HG02610 (cell line): ENCODE results near the gene KCTD10.

Experiments
- ATAC-seq: cut with Tn5 transposase; IDR thresholded peaks from one replicate; pipeline ENCODE4 v1.9.1; 2021; ENCODE audit warnings: mild to moderate bottlenecking, moderate library complexity; ENCODE audit not compliant: unreplicated experiment

Gene KCTD10

GRCh38 chr12:109495012-109495411 is 17.9 kb upstream of the KCTD10 start:
- no peak for ATAC-seq

DNA sequence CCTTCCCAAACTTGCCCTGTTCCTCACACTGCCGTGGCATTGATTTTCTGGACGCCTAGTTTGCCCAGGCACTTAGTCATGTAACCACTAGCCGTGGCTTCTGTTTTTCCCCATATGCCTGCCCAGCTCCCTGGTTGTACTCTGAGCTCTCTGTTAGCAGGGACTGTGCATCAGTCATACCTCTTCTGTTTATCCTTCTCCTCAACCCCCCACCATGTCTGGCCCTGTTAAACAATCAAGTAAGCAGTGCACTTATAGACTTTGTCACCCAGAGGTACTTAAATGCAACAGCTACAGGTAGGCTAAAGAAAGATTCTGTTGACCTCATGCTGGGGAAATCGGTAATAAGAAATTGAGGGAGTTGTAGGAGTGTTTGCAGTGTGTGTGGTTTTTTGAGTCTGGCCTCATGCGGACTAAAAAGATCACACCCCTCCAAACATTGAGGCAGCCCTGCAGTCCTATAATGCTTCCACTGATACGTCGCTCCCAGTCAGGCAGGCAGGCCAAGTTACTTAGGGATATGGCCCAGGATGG is 17.3 kb upstream of the KCTD10 start:
- ATAC-seq, result no peak

DNA sequence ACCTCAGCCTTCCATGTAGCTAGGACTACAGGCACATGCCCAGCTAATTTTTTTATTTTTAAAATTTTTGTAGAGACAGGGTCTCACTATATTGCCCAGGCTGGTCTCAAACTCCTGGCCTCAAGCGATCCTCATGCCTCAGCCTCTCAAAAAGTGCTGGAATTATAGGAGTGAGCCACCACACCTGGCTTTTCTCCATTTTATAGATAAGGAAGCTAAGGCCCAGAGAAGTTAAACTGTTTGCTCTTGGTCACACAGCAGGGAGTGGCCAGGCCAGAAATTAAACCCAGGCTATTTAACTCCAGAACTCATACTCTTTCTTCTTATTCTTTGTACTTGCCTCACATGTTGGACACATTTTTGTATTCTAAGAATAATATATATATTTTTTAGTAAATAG is 16.8 kb upstream of the KCTD10 start:
- ATAC-seq, result no peak

DNA sequence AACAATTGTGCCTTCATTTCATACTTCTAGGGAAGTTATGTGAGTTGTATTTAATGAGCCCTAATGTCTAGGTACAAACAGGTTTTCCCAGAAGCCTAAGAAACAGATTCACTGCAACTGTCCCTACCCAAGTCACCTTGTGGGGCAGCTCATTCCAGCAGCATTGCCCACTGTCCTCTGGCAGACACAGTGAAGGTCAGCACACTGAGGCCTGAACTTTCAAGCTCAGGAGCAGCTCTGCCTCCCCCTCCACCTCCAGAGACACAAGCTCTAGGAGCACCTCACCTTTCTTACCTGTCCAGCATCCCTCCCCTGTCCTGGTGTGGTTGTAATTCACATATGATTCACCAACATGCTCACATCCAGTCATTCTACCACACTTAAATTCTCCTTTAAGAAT is 16.0 kb upstream of the KCTD10 start:
- no peak for ATAC-seq

DNA sequence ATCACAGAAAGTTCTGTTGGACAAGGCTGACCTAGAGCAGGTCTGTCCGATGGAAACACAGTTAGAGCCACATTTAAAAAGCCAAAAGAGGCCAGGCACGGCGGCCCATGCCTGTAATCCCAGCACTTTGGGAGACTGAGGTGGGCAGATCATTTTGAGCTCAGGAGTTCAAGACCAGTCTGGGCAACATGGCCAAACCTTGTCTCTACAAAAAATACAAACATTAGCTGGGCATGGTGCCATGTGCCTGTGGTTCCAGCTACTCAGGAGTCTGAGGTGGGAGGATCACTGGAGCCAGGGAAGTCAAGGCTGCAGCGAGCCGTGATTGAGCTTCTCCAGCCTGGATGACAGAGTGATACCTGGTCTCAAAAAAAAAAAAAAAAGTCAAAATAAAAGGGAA is 15.3 kb upstream of the KCTD10 start:
- no peak for ATAC-seq

- no peak for ATAC-seq
Observed at GRCh38 chr12:109491671-109492070, 14.6 kb upstream of the KCTD10 start.

- no peak for ATAC-seq
Observed at GRCh38 chr12:109489955-109490565, 13.0 kb upstream of the KCTD10 start.

DNA sequence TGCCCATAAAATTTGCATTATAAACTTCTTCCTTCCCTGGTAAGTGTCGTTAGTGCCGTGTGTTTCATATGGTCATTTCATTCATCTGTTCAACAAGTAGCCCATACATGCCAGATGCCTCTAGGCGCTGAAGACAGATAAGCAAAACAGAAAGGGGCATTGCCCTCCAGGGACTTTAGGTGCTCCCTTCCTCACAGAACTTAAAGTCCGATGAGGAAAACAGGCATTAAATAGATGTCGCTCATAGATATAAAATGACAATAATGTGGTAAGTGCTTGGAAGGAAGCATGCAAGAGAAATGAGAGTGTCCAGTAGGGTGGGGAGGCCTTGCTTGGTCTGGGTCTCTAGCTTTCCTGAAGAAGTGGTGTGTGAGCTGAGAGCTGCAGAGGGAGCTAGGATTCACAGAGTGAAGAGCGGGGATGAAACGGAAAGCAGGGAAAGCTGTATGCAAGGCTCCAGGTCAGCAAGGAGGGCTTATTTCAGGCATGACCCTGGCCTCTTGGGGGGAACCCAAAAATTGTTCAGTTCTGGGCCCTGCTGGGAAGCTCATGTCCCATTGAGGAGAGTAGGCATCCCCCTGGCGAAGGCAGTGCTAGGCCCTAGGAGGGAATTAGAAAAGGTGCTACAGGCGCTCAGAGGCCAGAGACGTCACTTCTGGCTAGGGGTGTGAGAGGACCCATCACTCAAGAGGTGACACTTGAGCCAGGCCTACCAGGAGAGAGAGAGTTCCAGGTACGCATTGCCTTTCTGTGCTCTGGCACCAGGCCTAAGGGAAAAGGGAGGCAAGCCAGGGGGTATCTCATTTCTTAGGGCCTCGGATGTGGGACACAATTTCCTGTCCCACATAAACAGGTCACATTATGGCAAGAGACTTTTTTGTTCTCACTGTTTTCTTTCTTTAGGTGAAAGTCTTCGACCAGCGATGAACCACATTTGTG is 12.2 kb upstream of the KCTD10 start:
- ATAC-seq, result no peak

- ATAC-seq, result no peak
Observed at GRCh38 chr12:109488051-109488665, 11.1 kb upstream of the KCTD10 start.

DNA sequence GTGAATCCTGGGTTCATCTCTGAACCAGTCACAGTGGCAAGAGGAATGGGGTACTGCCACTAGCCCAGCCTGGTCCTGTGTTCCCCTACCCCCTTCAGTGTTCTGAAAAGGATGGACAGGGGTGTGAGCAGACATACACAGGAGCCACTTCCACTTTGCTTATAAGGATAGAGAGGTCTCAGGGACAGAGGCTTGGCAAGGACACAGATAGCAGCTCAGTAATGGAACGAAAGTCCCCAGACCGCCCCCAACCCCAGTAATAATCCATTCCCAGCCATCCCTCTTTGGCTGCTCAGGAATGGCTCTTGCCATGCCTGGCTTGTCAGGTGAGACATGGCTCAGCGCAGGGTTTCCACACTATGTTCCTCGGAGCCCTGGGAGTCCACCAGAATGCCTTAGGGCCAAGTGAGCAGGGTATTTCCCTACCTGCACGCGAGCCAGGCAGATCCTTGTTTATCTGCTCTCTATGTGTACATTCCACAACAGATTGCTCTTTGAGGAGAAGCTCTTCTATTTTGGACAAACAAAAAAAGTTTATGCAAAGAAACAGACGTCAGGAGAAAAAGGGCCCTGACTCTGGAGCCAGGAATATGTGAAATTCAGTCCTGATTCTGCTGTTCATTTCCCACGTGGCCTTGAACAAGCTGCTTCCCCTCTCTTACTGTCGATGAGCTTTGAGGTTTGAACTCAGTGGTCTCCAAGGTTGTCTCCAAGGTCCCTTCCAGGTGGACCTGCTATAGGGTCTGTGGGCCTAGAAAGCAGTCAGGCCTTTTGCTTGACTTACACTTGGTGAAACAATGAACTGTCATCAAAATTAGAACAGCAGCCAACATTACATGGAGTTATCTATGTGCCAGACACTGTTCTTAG is 10.3 kb upstream of the KCTD10 start:
- ATAC-seq, result no peak

DNA sequence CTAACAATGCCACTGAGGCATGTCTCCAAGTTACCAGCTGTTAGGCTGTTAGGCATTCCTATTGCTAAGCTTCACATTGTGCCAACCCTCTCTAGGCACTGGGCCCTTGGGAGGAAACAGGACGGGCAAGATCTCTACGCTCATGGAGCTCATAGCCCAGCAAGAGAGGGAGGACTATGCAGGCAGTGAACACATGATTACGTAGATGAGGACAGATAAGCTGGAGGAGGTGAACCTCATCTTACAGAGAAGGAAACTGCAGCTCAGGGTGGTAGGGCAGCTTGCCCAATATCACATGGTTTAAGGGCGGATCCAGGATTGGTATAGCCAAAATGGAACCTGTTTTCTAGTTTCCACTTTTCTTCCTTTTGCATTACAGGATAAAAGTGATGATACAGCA is 8.1 kb upstream of the KCTD10 start:
- ATAC-seq, result no peak

DNA sequence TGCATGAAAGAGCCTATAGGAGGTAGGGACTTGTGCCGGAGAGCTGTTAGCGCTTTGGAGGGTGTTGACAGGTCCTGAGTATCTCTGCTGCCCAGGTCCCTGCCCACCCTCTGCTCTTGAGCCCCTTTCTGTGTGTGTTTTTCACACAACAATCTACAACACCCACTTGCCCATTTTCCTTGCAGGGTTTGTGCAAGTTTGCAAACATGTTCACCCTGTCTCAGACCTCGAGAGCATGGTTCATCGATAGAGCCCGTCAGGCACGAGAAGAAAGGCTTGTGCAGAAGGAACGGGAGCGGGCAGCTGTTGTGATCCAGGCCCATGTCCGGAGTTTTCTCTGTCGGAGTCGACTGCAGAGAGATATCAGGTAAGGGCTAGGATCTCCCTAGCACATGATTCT is 6.2 kb upstream of the KCTD10 start:
- no peak for ATAC-seq

DNA sequence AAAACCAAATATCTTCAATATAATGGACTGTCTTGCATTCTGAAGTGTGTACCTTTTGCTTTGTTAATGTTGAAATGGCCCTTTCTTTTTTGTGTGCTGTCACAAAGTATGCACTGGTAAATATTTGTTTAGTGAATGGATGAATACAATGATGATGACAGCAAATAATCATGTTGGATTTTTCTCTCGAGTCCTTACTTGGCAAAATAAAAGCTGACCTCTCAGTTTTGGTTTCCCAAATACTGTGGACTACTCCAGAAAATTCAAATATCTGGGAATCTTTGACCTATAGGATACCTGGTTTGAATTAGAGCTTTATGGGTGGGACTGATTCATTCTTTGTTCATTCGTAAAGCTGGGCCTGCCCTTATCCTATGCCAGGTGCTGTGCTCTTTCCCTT is 5.8 kb upstream of the KCTD10 start:
- no peak for ATAC-seq

DNA sequence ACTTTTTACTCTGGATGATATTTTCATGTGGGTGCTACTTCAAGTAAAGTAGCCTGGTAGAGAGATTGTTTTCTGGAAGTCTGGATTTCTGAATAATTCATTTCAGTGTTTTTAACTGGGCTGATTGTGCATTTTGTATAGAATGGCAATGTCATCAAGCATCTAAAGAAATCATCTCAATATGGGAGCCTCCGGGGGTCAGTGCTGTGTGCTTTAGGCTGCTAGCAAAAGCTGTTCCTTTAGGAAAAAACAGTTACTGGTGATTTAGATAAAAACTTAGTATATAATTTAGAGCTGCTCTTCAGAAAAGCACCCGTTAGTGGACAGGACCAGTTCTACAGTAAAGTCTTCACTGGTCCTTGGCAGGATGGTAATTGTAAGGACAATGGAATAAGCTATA is 5.4 kb upstream of the KCTD10 start:
- ATAC-seq, result no peak

DNA sequence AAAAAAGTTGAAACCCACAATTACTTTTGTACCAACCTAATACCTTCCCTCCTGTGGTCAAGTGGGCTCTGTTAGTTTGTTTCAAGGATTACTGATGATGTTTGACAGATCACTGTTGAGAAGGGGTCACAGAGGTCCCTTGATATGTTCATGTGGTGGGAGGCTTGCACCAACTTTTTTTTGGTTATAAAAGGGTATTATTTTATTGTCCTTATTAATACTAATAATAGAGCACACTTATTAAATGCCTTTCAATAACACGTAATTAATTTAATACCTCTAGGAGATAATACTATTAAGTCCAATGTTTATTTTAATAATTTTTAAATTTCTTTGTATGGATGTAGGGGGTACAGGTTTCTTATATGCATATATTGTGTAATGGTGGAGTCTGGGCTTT is 4.8 kb upstream of the KCTD10 start:
- ATAC-seq, result no peak

GRCh38 chr12:109480356-109480755 is 3.3 kb upstream of the KCTD10 start:
- no peak for ATAC-seq

DNA sequence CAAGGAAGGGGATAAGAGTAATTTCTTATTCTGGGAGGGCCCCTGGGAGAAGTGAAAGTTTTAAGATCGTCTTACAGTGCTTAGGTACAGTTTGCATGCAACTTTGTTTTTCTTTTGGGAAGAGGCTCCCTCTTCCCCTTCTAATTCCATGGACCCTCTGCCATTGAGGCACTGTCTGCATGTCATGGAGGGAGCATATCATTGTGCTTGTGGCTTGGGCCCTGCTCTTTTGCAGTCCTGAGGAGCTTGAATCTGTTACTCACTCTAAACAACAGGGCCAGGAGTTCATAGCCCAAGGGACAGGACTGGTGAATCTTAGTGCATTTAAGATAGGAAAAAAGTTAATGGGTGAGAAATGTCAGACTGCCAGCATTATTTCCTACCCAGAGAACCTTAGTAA is 2.7 kb upstream of the KCTD10 start:
- ATAC-seq, result no peak

DNA sequence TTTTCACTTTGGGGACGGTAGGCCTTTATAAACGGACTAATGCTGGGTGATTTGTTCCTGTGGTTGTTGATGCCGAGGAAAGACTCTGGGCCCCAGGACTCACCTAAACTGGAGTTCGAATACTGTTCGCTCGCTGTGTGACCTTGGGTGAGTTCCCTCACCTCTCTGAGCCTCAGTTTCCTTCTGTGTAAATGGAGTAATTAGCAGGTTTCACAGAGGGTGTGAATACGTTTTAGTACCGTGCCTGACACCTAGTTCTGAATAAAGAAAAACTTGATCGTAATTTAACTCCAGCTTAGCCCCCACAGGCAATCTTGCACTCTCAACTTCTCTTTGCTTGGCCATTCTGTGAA is 839 bp upstream of the KCTD10 start:
- no peak for ATAC-seq

GRCh38 chr12:109476807-109477184 is 304 bp downstream of the KCTD10 start:
- ATAC-seq, result no peak

DNA sequence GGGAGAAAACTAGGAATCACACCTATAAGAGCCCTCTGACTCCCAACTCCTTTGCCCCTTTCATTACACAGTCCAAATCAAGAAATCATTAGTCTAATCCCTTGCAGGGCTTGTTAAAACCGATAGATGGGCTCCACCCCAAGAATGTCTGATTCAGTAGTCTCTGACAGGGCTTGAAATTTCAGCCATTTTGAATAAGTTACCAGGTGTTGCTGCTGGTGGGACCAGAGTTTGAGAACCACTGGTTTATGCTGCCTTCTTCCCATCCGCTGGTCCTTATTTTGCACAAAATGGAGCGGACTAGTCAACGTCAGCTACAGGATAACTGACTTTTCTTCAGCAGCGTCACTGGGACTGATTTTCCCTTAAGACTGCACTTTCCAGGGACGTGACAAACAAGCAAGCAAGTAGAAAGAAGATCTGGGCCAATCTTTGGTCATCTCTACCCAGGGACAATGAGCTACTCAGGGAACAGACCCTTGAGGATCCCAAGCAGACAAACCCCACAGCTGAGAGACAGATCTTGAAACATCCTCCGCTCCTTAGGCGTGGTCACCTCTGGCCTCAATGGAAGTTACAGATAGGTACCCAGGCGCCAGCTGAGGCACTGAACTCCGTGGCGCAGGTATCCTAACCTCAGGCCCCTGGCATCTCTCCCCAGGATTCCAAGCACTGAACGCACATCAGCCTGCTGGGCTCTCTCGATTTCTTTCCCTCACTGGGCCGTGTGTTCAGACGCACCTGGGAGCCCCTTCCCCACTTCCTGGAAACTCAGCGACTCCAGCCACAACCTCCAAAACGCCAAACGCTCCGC is 900 bp downstream of the KCTD10 start:
- ATAC-seq, result no peak
